SH-SY5Y (cell line): ENCODE data around the gene MICAL3.

Experiments
- GATA2 ChIP-seq: IDR thresholded peaks from 2 replicates; pipeline ENCODE4 v1.6.1; 2011; ENCODE audit warnings: mild to moderate bottlenecking, low read depth, low read length
- GATA3 ChIP-seq: IDR thresholded peaks from 2 replicates; pipeline ENCODE4 v1.6.1; 2011; ENCODE audit warnings: low read depth, mild to moderate bottlenecking, low read length, moderate library complexity

GRCh38 chr22:17994424-17995108 is 29.8 kb downstream of the MICAL3 start:
- TF ChIP-seq GATA3: no peak
- no peak for TF ChIP-seq GATA2
